Fibroblast of pulmonary artery (primary cell): ENCODE measurements around the gene RAPGEF1.

Experiments
- DNase-seq: peaks from one replicate; pipeline ENCODE4 v3.0.0-alpha.2; 2010; ENCODE audit warnings: low read depth
- H3K4me3 ChIP-seq: replicated peaks from 2 replicates; pipeline ENCODE4 v1.5.1; 2011; ENCODE audit warnings: low read depth, mild to moderate bottlenecking, control low read depth, low read length, moderate library complexity
- CTCF ChIP-seq: IDR thresholded peaks from 2 replicates; pipeline ENCODE4 v1.5.1; 2011; ENCODE audit warnings: mild to moderate bottlenecking, control low read depth, low read length, inconsistent platforms; ENCODE audit errors: missing control alignments

Gene RAPGEF1

GRCh38 chr9:131721076-131721475 lies 18.8 kb downstream of the RAPGEF1 start:
- no peak for TF ChIP-seq CTCF
- DNase-seq: no peak
- H3K4me3 ChIP-seq: no peak overlapping the region

- no peak overlapping the region for H3K4me3 ChIP-seq
- no peak for TF ChIP-seq CTCF
- DNase-seq: no peak
Observed at GRCh38 chr9:131720330-131720729, 19.5 kb downstream of the RAPGEF1 start.

GRCh38 chr9:131719262-131719908 lies 20.5 kb downstream of the RAPGEF1 start:
- no peak for DNase-seq
- TF ChIP-seq CTCF: no peak
- no peak overlapping the region for H3K4me3 ChIP-seq

- TF ChIP-seq CTCF: no peak
Observed at GRCh38 chr9:131717719-131718460, 22.0 kb downstream of the RAPGEF1 start.

GRCh38 chr9:131715906-131716305 lies 24.0 kb downstream of the RAPGEF1 start:
- peak; percentile 70 for DNase-seq
- H3K4me3 ChIP-seq: no peak overlapping the region
- no peak for TF ChIP-seq CTCF

More at GRCh38 chr9:131717719-131718460, 22.0 kb downstream of the RAPGEF1 start:
- no peak overlapping the region for H3K4me3 ChIP-seq
- no peak for DNase-seq

- DNase-seq: no peak
- no peak overlapping the region for H3K4me3 ChIP-seq
Observed at GRCh38 chr9:131714821-131715220, 25.1 kb downstream of the RAPGEF1 start.

More at GRCh38 chr9:131714821-131715220, 25.1 kb downstream of the RAPGEF1 start:
- no peak for TF ChIP-seq CTCF
